HAP-1 (cell line): Measurements from ENCODE around the gene PEPD.

Source experiments
- DNase-seq, 2 experiments: peaks; one replicate each; pipeline ENCODE4 v3.0.0-alpha.2; 2016 to 2020; ENCODE audit warnings: low spot score in 2 of 2
- H3K27me3 ChIP-seq: fragments of 250-450 bp; sonication (Bioruptor Pico); 2 replicates; pipeline ENCODE4 v1.5.1; 2020; ENCODE audit warnings: low read depth, mild to moderate bottlenecking, moderate library complexity
- H3K36me3 ChIP-seq: fragments of 250-450 bp; sonication (Bioruptor Pico); replicated peaks from 2 replicates; pipeline ENCODE4 v1.5.1; 2020; ENCODE audit warnings: mild to moderate bottlenecking
- H3K4me1 ChIP-seq: fragments of 250-450 bp; sonication (Bioruptor Pico); 2 replicates; pipeline ENCODE4 v1.5.1; 2020; ENCODE audit warnings: mild to moderate bottlenecking
- H3K4me3 ChIP-seq: fragments of 250-450 bp; sonication (Bioruptor Pico); 2 replicates; pipeline ENCODE4 v1.5.1; 2020; ENCODE audit warnings: mild to moderate bottlenecking, moderate library complexity
- H3K9me3 ChIP-seq: fragments of 250-450 bp; sonication (Bioruptor Pico); 2 replicates; pipeline ENCODE4 v1.5.1; 2020; ENCODE audit warnings: mild to moderate bottlenecking, moderate library complexity
- in situ Hi-C: fragments of 300-500 bp; cut with MboI; formaldehyde crosslinking; loops from 3 replicates; pipeline ENCODE4 v1.14.3; 2020; ENCODE audit warnings: low sequenced_read_pairs, inconsistent platforms, mixed read lengths

Gene PEPD

DNA sequence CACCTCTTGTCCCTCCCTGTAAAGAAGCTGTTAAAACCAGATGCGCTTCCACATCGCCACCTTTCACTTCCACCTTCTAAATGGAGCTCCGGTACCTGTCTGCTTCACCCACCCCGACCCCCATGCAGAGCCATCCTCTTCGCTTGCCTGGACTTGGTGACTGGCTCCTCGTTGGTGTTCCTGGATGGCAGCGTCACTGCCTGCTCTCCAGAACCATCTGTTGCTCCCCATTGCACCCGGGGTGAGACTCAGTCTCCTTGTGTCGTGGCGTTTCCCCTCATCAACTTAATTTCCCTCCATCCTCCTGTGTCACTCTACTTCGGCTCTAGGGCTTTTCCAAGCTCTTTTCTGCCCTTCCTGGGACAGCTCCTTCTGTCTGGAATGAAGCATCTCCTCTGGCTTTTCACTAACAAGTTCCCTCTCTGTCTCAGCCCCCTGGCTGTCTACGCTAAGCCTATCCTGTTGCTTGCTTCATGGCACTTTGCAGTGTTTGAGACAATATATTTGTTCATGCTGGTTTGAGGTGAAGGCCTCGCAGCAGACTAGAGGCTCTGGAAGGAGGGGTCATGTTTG, 137.8 kb downstream of the PEPD start:
- in situ Hi-C loops: no loop called here
- H3K36me3 ChIP-seq: peaks cover 26% of the 10 kb centered on the region
- no peaks in the 10 kb centered on the region for H3K9me3 ChIP-seq
- no peaks in the 10 kb centered on the region for H3K4me1 ChIP-seq
- no peak for DNase-seq
- no peaks in the 10 kb centered on the region for H3K27me3 ChIP-seq
- H3K4me3 ChIP-seq: no peak overlapping the region

DNA sequence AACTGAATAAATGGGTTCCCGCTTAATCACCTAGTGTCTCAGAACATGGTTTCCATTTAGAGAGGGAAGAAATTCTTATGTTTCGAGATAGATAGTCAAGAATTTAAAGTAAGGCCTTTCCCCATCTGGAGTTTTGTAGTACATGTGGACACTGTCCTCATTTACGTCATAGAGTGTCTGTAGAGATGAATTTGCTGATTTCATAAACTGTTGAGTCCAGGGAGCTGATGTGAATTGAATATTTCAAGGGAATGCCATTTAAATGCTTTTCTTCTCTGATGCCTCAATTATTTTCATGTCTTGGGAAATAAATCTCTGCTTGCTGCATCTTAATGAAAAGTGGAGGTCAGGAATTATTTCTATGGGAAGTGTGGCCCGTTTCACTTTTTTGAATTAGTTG, 138.6 kb downstream of the PEPD start:
- Histone ChIP-seq H3K36me3 (peaks cover 26% of the 10 kb centered on the region), H3K4me1 (no peaks in the 10 kb centered on the region), H3K4me3 (no peak overlapping the region), H3K27me3 (no peaks in the 10 kb centered on the region), H3K9me3 (no peaks in the 10 kb centered on the region)
- in situ Hi-C loops: no loop called here
- no peak for DNase-seq

DNA sequence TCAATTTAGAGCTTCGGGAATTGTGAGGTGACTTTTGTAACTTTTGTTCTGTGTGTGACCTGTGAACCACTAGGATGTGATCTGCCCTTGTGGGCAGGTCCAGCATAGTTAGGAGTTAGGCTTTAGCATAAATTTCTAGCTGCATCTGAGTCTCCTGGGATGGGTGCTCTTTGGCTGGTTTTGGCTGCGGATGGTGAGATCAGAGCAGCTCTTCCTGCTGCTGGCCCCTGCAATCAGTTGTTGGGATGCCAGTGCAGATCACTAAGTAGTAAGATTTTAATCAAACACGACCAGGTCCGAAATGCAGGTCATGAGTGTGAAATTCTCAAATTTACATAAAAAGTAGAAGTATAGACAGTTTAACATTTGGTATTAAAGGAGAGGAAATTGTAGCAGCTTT, 139.6 kb downstream of the PEPD start:
- Histone ChIP-seq H3K9me3 (no peaks in the 10 kb centered on the region), H3K27me3 (no peaks in the 10 kb centered on the region), H3K36me3 (peaks cover 26% of the 10 kb centered on the region), H3K4me3 (no peak overlapping the region), H3K4me1 (peaks cover 3% of the 10 kb centered on the region)
- DNase-seq: no peak
- in situ Hi-C loops: no loop called here

DNA sequence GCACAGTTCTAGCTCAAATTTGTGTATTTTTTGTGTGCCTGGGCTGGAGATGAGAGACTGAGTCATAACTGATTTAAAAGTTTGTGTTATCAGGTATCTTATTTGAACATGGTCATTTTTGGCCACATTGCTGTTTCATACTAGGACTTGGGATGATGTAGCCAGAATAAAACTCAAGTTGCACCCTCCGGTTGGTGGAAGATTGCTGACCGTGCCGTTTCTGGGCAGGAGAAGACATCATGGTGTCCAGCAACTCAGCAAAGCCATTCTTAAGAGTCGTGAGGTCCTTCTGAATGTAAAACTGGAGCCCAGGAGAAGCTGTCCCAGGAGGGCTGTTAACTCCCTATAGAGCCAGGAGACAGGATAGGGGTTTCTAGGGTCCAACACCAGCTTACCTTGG, 140.5 kb downstream of the PEPD start:
- in situ Hi-C loops: no loop called here
- H3K36me3 ChIP-seq: peaks cover 26% of the 10 kb centered on the region
- no peaks in the 10 kb centered on the region for H3K27me3 ChIP-seq
- H3K9me3 ChIP-seq: no peaks in the 10 kb centered on the region
- H3K4me3 ChIP-seq: no peak overlapping the region
- no peak for DNase-seq
- peaks cover 11% of the 10 kb centered on the region for H3K4me1 ChIP-seq

- Histone ChIP-seq H3K27me3 (no peaks in the 10 kb centered on the region), H3K9me3 (no peaks in the 10 kb centered on the region), H3K36me3 (peaks cover 26% of the 10 kb centered on the region), H3K4me1 (peaks cover 11% of the 10 kb centered on the region), H3K4me3 (no peak overlapping the region)
- DNase-seq: no peak
- in situ Hi-C loops: no loop called here
These were observed 142.3 kb downstream of the PEPD start for GRCh38 chr19:33379151-33379829.

DNA sequence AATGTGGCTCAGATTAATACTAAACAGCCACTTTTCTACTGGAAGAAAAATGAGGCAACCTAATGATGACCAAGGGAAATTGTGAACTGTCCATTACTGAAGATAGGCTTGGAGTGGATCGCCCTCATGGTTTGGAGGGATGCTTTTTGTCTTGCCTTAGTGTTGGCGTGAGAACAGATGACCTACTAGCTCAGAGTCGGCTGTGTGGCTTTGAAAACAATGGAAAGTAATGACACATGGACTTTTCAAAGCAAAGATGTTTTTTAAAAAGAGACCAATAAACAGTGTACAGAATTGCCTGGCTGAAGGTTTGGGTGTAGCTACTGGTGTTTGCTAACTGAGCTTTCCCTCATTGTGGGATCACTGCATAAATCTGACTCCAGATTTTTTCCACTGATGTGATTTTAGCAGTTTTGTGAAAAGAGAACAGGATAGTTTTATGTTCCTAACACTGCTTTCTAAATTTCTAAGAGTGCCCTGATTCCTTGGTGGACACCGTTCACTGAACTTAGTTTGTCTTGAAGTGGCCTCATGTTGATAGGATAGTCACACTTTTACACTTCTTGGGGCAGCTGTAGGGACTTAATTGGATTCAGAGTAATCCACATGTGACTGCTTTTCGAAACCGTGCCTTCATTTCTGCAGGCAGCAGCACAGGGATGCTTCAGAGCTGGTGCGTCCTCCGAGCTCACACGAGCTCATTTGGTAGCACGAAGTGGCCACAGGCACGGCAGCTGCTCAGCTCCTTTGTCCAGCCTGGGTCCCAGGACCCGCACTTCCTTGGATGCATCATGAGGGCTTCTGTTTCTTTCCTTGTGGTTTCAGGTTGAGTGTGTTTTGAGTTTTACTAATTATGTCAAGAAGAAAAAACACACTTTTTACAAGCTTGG, 143.8 kb downstream of the PEPD start:
- Histone ChIP-seq H3K4me3 (no peak overlapping the region), H3K4me1 (peaks cover 11% of the 10 kb centered on the region), H3K36me3 (peaks cover 25% of the 10 kb centered on the region), H3K9me3 (no peaks in the 10 kb centered on the region), H3K27me3 (no peaks in the 10 kb centered on the region)
- DNase-seq: no peak
- in situ Hi-C loops: no loop called here

GRCh38 chr19:33376941-33377557, 144.5 kb downstream of the PEPD start:
- DNase-seq: no peak
- H3K4me1 ChIP-seq: peaks cover 15% of the 10 kb centered on the region
- no peaks in the 10 kb centered on the region for H3K9me3 ChIP-seq
- in situ Hi-C loops: no loop called here
- no peaks in the 10 kb centered on the region for H3K27me3 ChIP-seq
- peaks cover 25% of the 10 kb centered on the region for H3K36me3 ChIP-seq
- no peak overlapping the region for H3K4me3 ChIP-seq

- Histone ChIP-seq H3K4me3 (no peak overlapping the region), H3K4me1 (peaks cover 16% of the 10 kb centered on the region), H3K9me3 (no peaks in the 10 kb centered on the region), H3K36me3 (peaks cover 24% of the 10 kb centered on the region), H3K27me3 (no peaks in the 10 kb centered on the region)
- in situ Hi-C loops: no loop called here
- no peak for DNase-seq
These were observed 145.2 kb downstream of the PEPD start for GRCh38 chr19:33376423-33376822.

- Histone ChIP-seq H3K9me3 (no peaks in the 10 kb centered on the region), H3K27me3 (no peaks in the 10 kb centered on the region), H3K36me3 (peaks cover 18% of the 10 kb centered on the region), H3K4me3 (no peak overlapping the region), H3K4me1 (peaks cover 16% of the 10 kb centered on the region)
- no peak for DNase-seq
- in situ Hi-C loops: no loop called here
These were observed 145.8 kb downstream of the PEPD start for GRCh38 chr19:33375837-33376159.

DNA sequence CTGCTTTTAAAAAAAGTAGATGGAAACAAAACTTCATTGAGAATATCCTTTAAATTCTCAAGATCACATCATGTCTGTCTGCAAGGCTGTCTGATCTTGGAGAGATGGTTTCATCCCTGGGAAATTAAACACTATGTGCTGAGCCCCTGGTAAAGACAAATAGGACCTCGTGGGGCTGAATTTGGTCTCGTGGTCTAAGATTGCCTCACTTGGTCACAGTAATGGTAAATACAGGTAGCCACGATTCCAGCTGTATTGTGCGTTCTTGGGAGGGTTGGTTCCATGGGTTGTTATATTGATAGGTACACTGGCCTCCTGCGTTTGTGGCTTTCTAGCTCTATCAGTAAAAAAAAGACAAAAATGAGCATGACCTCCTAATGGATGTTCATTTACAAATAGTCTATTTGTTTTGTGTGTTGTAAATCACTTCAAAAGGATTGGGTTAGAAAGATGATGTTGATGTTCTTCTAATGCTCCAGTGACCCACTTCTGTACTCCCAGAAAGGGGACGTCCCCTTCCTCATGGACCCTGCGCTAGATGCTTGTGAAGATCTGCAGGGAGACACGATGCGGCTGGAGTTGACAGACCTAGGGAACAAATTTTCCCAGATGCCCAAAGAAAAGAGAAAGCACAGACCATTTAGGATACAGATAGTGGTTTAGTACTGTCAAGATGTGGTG, 146.3 kb downstream of the PEPD start:
- Histone ChIP-seq H3K36me3 (peaks cover 16% of the 10 kb centered on the region), H3K27me3 (no peaks in the 10 kb centered on the region), H3K4me1 (peaks cover 16% of the 10 kb centered on the region), H3K4me3 (peak overlapping the region; percentile 62), H3K9me3 (no peaks in the 10 kb centered on the region)
- no peak for DNase-seq
- in situ Hi-C loops: no loop called here

DNA sequence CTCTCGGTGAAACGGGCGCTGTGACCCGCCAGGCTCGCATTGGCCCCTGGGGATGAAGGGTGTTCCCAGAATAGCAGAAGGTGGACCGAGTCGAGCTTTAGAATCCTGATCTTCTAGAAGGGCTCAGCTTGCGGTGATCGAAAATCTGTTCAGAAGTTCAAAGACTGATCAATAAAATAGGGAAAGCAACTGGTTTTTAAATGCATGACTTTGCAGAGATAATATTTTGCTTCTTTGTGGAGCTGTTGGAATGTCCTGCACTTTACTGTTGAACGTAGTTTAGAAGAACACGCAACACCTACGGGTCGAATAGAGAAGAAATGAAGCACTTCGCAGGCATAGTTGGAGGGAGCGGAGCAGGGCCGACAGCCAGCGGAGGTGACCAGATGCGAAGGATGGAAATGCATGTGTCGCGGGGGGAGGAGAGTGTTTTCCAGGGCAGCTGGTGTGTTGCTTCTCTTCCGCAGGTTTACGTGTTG, 147.3 kb downstream of the PEPD start:
- in situ Hi-C loops: no loop called here
- Histone ChIP-seq H3K27me3 (no peaks in the 10 kb centered on the region), H3K9me3 (no peaks in the 10 kb centered on the region), H3K4me3 (peak overlapping the region; percentile 62), H3K4me1 (peaks cover 16% of the 10 kb centered on the region), H3K36me3 (peaks cover 7% of the 10 kb centered on the region)
- DNase-seq: peak in 1 of 2 experiments; percentile 8

DNA sequence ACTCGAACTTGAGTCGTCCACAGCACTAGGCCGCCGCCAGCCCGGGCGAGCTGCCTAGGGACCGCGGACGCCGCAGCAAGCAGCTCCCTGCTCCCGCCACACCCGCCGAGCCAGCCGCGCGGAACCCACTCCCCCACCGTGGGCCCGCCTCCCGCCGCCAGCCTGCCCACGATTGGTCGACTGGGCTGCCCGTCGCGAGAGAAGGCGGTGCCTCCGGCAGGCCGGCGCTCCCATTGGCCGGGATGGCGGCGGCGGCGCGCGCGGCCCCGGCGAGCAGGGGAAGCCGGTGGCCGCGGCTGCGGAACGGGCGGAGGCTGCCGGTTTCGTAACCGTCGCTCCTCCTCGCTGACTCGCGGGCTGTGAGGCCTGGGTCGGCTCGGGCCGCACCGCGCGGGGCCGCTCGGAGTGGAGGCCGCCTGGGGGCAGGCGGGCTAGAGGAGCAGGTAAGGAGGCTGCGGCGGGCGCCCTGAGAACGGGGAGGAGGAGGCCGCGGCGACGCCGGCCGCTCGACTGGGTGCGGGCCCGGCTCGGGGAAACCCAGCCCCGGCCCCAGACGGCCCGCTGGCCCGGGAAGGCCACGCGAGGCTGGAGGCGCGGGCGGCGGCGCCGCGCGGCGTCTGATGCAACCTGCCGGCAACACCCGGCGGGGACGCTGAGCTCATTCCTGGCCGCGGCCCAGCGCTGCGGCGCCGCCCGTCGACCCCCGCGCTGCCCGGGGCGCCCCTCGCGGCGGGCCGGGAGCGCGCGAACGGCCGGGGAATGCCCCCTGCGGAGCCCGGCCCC, 147.9 kb downstream of the PEPD start, which contains the start of gene CEBPG:
CEBPG (plus strand) TSS at position 257 of the 783 bp plus-strand sequence. CDS start 5,531 bp downstream, outside the sequence.
- Histone ChIP-seq H3K9me3 (no peaks in the 10 kb centered on the region), H3K4me1 (peaks cover 16% of the 10 kb centered on the region), H3K27me3 (no peaks in the 10 kb centered on the region), H3K36me3 (peaks cover 3% of the 10 kb centered on the region; the same call in 1 of the 2 replicates), H3K4me3 (peak within 1 kb of the TSS; percentile 62)
- in situ Hi-C loops: no loop called here
- DNase-seq: peak; percentile 79 to 93
